SK-N-MC (cell line): ENCODE data around the gene HSPBP1.

Experiments
- EZH2 ChIP-seq: fragments of 200-600 bp; sonication (generic); IDR thresholded peaks from one replicate; pipeline ENCODE4 v1.6.1; 2017; ENCODE audit warnings: antibody characterized with exemption
- FOXP2 ChIP-seq: optimal IDR thresholded peaks from 2 replicates; pipeline ENCODE3; 2011; ENCODE audit warnings: mild to moderate bottlenecking, moderate library complexity; ENCODE audit not compliant: insufficient read depth; ENCODE audit errors: extremely low read length, control extremely low read depth
- POLR2AphosphoS5 ChIP-seq: IDR thresholded peaks from 2 replicates; pipeline ENCODE4 v1.6.1; 2012; ENCODE audit warnings: mild to moderate bottlenecking, low read depth, low read length, borderline replicate concordance

DNA sequence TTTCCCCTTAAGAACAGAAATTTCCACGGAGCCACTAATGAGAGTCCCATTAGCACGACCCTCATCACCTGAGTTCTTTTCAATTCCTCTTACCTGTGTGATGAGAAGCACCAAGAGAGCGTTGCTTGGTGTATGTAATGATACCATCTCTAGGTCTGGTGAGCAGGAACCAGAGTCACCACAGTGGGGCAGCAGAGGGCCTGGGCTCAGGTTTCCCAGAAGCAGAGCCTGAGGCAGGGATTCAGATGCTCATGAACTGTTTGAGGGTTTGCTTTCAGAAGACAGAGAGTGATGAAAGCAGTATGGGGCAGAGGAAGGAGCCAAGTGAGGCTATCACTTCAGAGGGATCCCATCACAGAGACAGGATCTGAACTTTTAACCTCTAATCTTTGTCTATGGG, 67.5 kb downstream of the HSPBP1 start:
- TF ChIP-seq POLR2AphosphoS5 = no peak
- TF ChIP-seq FOXP2 = no peak
- no peak for TF ChIP-seq EZH2
